B cell (primary cell): ENCODE data around the gene SFR1. TPM values are rescaled to one million over a fixed set of nuclear protein-coding genes. Genes with fewer than 3 reads are reported as not detected.
"Not testable (repeated sequence)": the region's sequence is repeated elsewhere in the genome, so short reads cannot be mapped to it uniquely, and the experiment has no call there.

ENCODE experiments used
- ATAC-seq: fragments of 200-7000 bp; cut with Tn5 transposase; one replicate; pipeline ENCODE4 v1.10.0; 2021; ENCODE audit warnings: low read depth, mild to moderate bottlenecking, moderate number of reproducible peaks, moderate library complexity
- CTCF ChIA-PET: fragments of 350-600 bp; sonication (Branson Sonifier 250); formaldehyde crosslinking; loops from one replicate; lab custom pipeline; 2021; ENCODE audit warnings: antibody characterized with exemption, inconsistent platforms; lab: Charles Lee
- POLR2A ChIA-PET: fragments of 350-600 bp; sonication (Branson Sonifier 250); formaldehyde crosslinking; loops from one replicate; lab custom pipeline; 2021; ENCODE audit warnings: antibody characterized with exemption; lab: Charles Lee
- DNase-seq: peaks from one replicate; pipeline ENCODE4 v3.0.0; 2013
- H2AFZ ChIP-seq: 2 replicates; pipeline ENCODE4 v1.6.1; 2012; ENCODE audit warnings: mild to moderate bottlenecking, low read depth, low read length; ENCODE audit not compliant: insufficient read depth, poor library complexity, severe bottlenecking
- H3K27ac ChIP-seq, 2 donors: 1 replicate in 1 of 2; 2 replicates in 1 of 2; pipeline ENCODE4 v1.5.1; 2012 to 2013; ENCODE audit warnings: low read length in 2 of 2, mild to moderate bottlenecking in 2 of 2, moderate library complexity in 1 of 2
- H3K27me3 ChIP-seq, 4 experiments: fragments of 200-600 bp in 1 of 4; sonication (generic) in 1 of 4; replicated peaks in 1 of 4; 1 replicate in 2 of 4; 2 replicates in 2 of 4; pipeline versions ENCODE4 v1.6.1 to v1.7.0; 2013 to 2016; ENCODE audit warnings: low read length in 3 of 4, mild to moderate bottlenecking in 2 of 4, mixed read lengths in 1 of 4, moderate library complexity in 1 of 4; ENCODE audit not compliant: insufficient read depth in 4 of 4, control insufficient read depth in 3 of 4; ENCODE audit errors: control extremely low read depth in 1 of 4
- H3K36me3 ChIP-seq, 2 experiments: replicated peaks in 1 of 2; 1 replicate in 1 of 2; 2 replicates in 1 of 2; pipeline versions ENCODE4 v1.6.1 to v1.7.1; 2013; ENCODE audit warnings: low read length in 1 of 2; ENCODE audit not compliant: insufficient read depth in 2 of 2, control insufficient read depth in 1 of 2; ENCODE audit errors: control extremely low read depth in 1 of 2, extremely low read depth in 1 of 2
- H3K4me1 ChIP-seq, 2 donors: fragments of 200-600 bp in 1 of 2; sonication (generic) in 1 of 2; 1 replicate in 1 of 2; 2 replicates in 1 of 2; pipeline versions ENCODE4 v1.5.1 to v1.6.1; 2013 to 2017; ENCODE audit warnings: low read length in 2 of 2; ENCODE audit not compliant: control insufficient read depth in 2 of 2, insufficient read depth in 2 of 2
- H3K4me2 ChIP-seq: replicated peaks from 2 replicates; pipeline ENCODE3; 2012; ENCODE audit warnings: mild to moderate bottlenecking, low read depth, low read length; ENCODE audit not compliant: poor library complexity, severe bottlenecking
- H3K4me3 ChIP-seq, 5 experiments: fragments of 200-600 bp in 1 of 5; sonication (generic) in 1 of 5; 1 replicate in 3 of 5; 2 replicates in 2 of 5; pipeline versions ENCODE4 v1.5.1 to v1.7.0; 2011 to 2016; ENCODE audit warnings: low read length in 4 of 5, mild to moderate bottlenecking in 4 of 5, low read depth in 2 of 5, control low read depth in 1 of 5, moderate library complexity in 1 of 5; ENCODE audit not compliant: insufficient read depth in 1 of 5; ENCODE audit errors: control extremely low read depth in 1 of 5, extremely low read depth in 1 of 5
- H3K79me2 ChIP-seq: fragments of 200-600 bp; sonication (generic); one replicate; pipeline ENCODE4 v1.6.0; 2016; ENCODE audit warnings: low read length; ENCODE audit not compliant: control insufficient read depth, insufficient read depth
- H3K9ac ChIP-seq: fragments of 200-600 bp; sonication (generic); 2 replicates; pipeline ENCODE4 v1.6.1; 2017; ENCODE audit warnings: mild to moderate bottlenecking, low read length, moderate library complexity
- H3K9me3 ChIP-seq, 3 donors: one replicate each; pipeline versions ENCODE4 v1.6.1 to v1.7.1; 2013; ENCODE audit warnings: low read length in 2 of 3; ENCODE audit not compliant: control insufficient read depth in 2 of 3, insufficient read depth in 1 of 3; ENCODE audit errors: control extremely low read depth in 1 of 3
- H4K20me1 ChIP-seq: 2 replicates; pipeline ENCODE4 v1.6.0; 2012; ENCODE audit warnings: mild to moderate bottlenecking, low read length; ENCODE audit not compliant: insufficient read depth, control insufficient read depth, poor library complexity, severe bottlenecking
- H3K27ac Mint-ChIP-seq: one replicate; pipeline ENCODE4 v1.8.0; 2021; ENCODE audit warnings: mixed read lengths
- H3K27me3 Mint-ChIP-seq: one replicate; pipeline ENCODE4 v1.8.0; 2021; ENCODE audit warnings: mixed read lengths
- H3K4me1 Mint-ChIP-seq: one replicate; pipeline ENCODE4 v1.8.0; 2021; ENCODE audit warnings: mixed read lengths
- H3K4me3 Mint-ChIP-seq: one replicate; pipeline ENCODE4 v1.8.0; 2021; ENCODE audit warnings: mixed read lengths
- H3K9me3 Mint-ChIP-seq: one replicate; pipeline ENCODE4 v1.8.0; 2022; ENCODE audit warnings: mixed read lengths; ENCODE audit not compliant: insufficient read depth
- CTCF ChIP-seq: fragments of 200-600 bp; IDR thresholded peaks from one replicate; pipeline ENCODE4 v1.8.0; 2022; ENCODE audit warnings: antibody characterized with exemption, mild to moderate bottlenecking
- EZH2 ChIP-seq: IDR thresholded peaks from 2 replicates; pipeline ENCODE4 v1.6.1; 2012; ENCODE audit warnings: borderline replicate concordance, low read depth, mild to moderate bottlenecking, moderate library complexity, low read length; ENCODE audit not compliant: insufficient read depth, poor library complexity, severe bottlenecking
- WGBS: methylation state at CpG from one replicate; pipeline ENCODE4 v1.1.5; 2013; ENCODE audit warnings: missing lambda C conversion rate; ENCODE audit not compliant: insufficient coverage; 5-methylcytosine and 5-hydroxymethylcytosine counted together
- intact Hi-C: fragments of 100-400 bp; cut with micrococcal nuclease; formaldehyde crosslinking; loops from one replicate; pipeline ENCODE4 v1.10.0; 2022
- polyA plus RNA-seq: library from polyadenylated mRNA; depleted of rRNA; stranded (reverse); fragments of >200 nt; gene quantifications from 2 replicates; pipeline ENCODE4 v1.2.3, GENCODE V29; 2012
- total RNA-seq, 2 donors: library from RNA; stranded (reverse); fragments of 120-200 nt in 1 of 2; gene quantifications; 1 replicate in 1 of 2; 2 replicates in 1 of 2; pipeline versions ENCODE4 v1.2.3 to v1.2.4, GENCODE V29; 2013 to 2022

SFR1 gene
- total and polyA plus RNA-seq, 2 donors (not counting 1 experiment from before 2014, with no cell fraction given) = 6.2 to 15.3 TPM

- intact Hi-C loops = no loop called here
- no peak overlapping the region for H3K4me3 ChIP-seq
- WGBS = 94% methylated on average over 2 of the region's 2 CpGs
- TF ChIP-seq EZH2 (no peak), CTCF (no peak)
- CTCF ChIA-PET = no interaction called here
- peaks cover 8% of the 10 kb centered on the region for H3K9me3 Mint-ChIP-seq
- H3K4me2 ChIP-seq = no peak overlapping the region
- H3K9me3 ChIP-seq = peaks cover 1 to 15% (median 11%) of the 10 kb centered on the region in 3 donors
- no peaks in the 10 kb centered on the region for H3K79me2 ChIP-seq
- no peaks in the 10 kb centered on the region for H3K4me1 Mint-ChIP-seq
- POLR2A ChIA-PET = no interaction called here
- no peaks in the 10 kb centered on the region for H3K36me3 ChIP-seq
- no peak overlapping the region for H3K27ac ChIP-seq
- no peaks in the 10 kb centered on the region for H3K4me1 ChIP-seq
- H3K27me3 ChIP-seq = peaks cover 0 to 12% (median 3%) of the 10 kb centered on the region in 4 experiments
- no peaks in the 10 kb centered on the region for H4K20me1 ChIP-seq
- H3K27me3 Mint-ChIP-seq = peaks cover 65% of the 10 kb centered on the region
- no peak overlapping the region for H3K9ac ChIP-seq
- ATAC-seq = no peak
- DNase-seq = no peak
- H3K27ac Mint-ChIP-seq = no peak overlapping the region
- no peak overlapping the region for H3K4me3 Mint-ChIP-seq
- H2AFZ ChIP-seq = no peak overlapping the region
These were observed 33.6 kb downstream of the SFR1 start for GRCh38 chr10:104155591-104155990.

- TF ChIP-seq CTCF = no peak
- Histone ChIP-seq H3K4me2 (no peak overlapping the region), H3K27me3 (peaks cover 0 to 13% (median 5%) of the 10 kb centered on the region in 4 experiments), H3K79me2 (no peaks in the 10 kb centered on the region), H3K4me1 (no peaks in the 10 kb centered on the region), H2AFZ (no peak overlapping the region), H3K9me3 (peaks cover 3 to 13% (median 10%) of the 10 kb centered on the region in 3 donors), H3K9ac (no peak overlapping the region), H3K4me3 (no peak overlapping the region), H4K20me1 (no peaks in the 10 kb centered on the region), H3K27ac (no peak overlapping the region), H3K36me3 (no peaks in the 10 kb centered on the region)
- ChIA-PET CTCF (no interaction called here), POLR2A (no interaction called here)
- Mint-ChIP-seq H3K9me3 (peaks cover 2% of the 10 kb centered on the region), H3K27ac (no peak overlapping the region), H3K4me3 (no peak overlapping the region), H3K4me1 (no peaks in the 10 kb centered on the region), H3K27me3 (peaks cover 43% of the 10 kb centered on the region)
- DNase-seq (no peak), ATAC-seq (no peak)
- 80% methylated on average over 3 of the region's 5 CpGs for WGBS
- intact Hi-C loops = no loop called here
These were observed 48.8 kb downstream of the SFR1 start for GRCh38 chr10:104170610-104171254.

- Histone ChIP-seq H3K9me3 (peaks cover 2 to 13% (median 10%) of the 10 kb centered on the region in 3 donors), H3K27me3 (peaks cover 0 to 17% (median 7%) of the 10 kb centered on the region in 4 experiments)
- H3K4me1 Mint-ChIP-seq, H3K27ac Mint-ChIP-seq, H4K20me1 ChIP-seq, POLR2A ChIA-PET, CTCF ChIA-PET, DNase-seq, H3K9me3 Mint-ChIP-seq, H3K4me3 Mint-ChIP-seq, intact Hi-C loops, ATAC-seq, H3K9ac ChIP-seq, H3K79me2 ChIP-seq, H2AFZ ChIP-seq, H3K4me1 ChIP-seq, H3K4me3 ChIP-seq, H3K36me3 ChIP-seq, H3K4me2 ChIP-seq, H3K27ac ChIP-seq: not testable (repeated sequence)
- peaks cover 44% of the 10 kb centered on the region for H3K27me3 Mint-ChIP-seq
- no CpG with 5 or more reads among the region's 1 CpG for WGBS
These were observed 52.2 kb downstream of the SFR1 start for GRCh38 chr10:104174136-104174535.
